GM06990 (cell line): ENCODE results near the gene NTHL1.

Experiments
- DNase-seq: peaks from one replicate; pipeline ENCODE4 v3.0.0-alpha.2; 2011; ENCODE audit not compliant: insufficient read length; ENCODE audit errors: extremely low read depth
- H3K27me3 ChIP-seq: replicated peaks from 2 replicates; pipeline ENCODE4 v1.6.0; 2011; ENCODE audit warnings: low read length; ENCODE audit not compliant: control insufficient read depth, insufficient read depth
- H3K36me3 ChIP-seq: 2 replicates; pipeline ENCODE4 v1.5.1; 2011; ENCODE audit warnings: low read length; ENCODE audit not compliant: control insufficient read depth, insufficient read depth
- H3K4me3 ChIP-seq: replicated peaks from 2 replicates; pipeline ENCODE4 v1.5.1; 2011; ENCODE audit warnings: low read depth, mild to moderate bottlenecking, control low read depth, low read length
- TF ChIP-seq, protein P1 (sequence below): IDR thresholded peaks from 2 replicates; pipeline ENCODE4 v1.5.1; 2011; ENCODE audit warnings: low read length, control low read depth, mild to moderate bottlenecking, inconsistent platforms; ENCODE audit not compliant: insufficient read depth, poor library complexity, severe bottlenecking

NTHL1 gene

DNA sequence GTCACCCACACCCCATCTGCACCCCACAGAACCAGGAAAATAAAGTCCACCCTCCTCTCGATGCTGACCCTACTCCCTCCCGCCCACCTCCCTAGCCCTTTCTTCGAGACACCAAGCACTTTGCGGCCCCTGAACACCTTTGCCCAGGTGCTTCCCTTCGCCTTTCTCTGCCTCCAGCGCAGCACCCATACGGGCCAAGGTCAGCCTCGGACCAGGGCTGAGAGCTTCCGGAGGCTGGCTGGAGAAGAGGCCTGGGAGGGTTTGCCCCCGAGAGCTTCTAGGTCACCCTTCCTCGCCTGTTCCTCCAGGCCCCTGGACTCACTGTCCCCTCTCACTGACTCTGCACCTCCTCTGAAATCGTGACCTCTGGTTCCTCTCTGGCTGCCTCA is 23.6 kb downstream of the NTHL1 start:
- Histone ChIP-seq H3K36me3 (no peaks in the 10 kb centered on the region), H3K4me3 (no peak overlapping the region), H3K27me3 (peaks cover 12% of the 10 kb centered on the region)
- no peak for DNase-seq
- TF ChIP-seq, protein P1, sequence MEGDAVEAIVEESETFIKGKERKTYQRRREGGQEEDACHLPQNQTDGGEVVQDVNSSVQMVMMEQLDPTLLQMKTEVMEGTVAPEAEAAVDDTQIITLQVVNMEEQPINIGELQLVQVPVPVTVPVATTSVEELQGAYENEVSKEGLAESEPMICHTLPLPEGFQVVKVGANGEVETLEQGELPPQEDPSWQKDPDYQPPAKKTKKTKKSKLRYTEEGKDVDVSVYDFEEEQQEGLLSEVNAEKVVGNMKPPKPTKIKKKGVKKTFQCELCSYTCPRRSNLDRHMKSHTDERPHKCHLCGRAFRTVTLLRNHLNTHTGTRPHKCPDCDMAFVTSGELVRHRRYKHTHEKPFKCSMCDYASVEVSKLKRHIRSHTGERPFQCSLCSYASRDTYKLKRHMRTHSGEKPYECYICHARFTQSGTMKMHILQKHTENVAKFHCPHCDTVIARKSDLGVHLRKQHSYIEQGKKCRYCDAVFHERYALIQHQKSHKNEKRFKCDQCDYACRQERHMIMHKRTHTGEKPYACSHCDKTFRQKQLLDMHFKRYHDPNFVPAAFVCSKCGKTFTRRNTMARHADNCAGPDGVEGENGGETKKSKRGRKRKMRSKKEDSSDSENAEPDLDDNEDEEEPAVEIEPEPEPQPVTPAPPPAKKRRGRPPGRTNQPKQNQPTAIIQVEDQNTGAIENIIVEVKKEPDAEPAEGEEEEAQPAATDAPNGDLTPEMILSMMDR: no peak

DNA sequence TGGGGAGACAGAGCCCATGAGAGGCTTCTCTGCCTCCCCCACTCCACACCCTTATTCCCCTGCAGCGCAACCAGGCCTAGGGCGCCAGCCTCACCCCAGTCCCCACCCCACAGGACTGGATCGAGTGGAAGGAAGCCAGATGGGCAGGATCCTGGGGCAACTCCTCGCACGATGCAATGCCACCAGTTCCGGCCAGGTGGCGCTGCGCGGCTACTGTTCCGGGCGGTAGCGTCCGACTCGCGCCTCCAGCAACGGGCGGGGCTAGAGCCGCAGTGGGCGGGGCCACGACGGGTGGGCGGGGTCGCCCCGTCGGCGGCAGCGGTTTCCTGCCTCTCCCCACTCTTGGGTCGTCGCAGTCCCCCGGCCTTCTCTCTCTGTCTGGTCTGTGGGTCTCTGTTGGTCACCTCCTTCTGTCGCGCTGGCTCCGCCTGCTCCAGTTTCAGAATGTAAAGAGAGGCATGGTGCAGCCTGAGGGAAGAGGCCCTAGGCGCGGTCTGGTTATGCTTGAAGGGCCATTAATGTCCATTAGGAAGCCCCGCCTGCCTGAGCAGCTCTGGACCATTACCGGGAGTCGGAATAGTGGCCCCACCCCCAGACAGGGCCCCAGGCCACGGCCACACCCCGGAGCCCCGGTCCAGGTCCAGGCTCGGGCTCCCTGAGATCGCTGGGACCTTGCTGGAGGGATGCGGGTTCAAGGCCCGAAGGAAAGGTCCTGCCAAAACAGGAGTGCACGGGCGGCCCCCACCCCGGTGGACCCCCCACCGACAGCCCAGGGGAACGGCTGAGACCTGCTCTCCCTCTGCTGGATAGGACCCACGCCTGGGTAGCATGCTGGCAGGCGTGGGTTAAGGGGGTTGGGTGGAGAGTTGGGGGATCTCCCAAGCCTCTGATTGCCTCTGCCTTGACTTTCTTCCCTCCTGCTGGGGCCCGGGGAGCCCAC is 24.3 kb downstream of the NTHL1 start:
- DNase-seq: peak; percentile 90
- Histone ChIP-seq H3K36me3 (no peaks in the 10 kb centered on the region), H3K27me3 (peaks cover 10% of the 10 kb centered on the region), H3K4me3 (no peak overlapping the region; the same call in 1 of the 2 replicates)
- TF ChIP-seq, protein P1: peak; percentile 88

GRCh38 chr16:2022723-2023091 is 24.9 kb downstream of the NTHL1 start:
- no peak overlapping the region for H3K4me3 ChIP-seq
- no peaks in the 10 kb centered on the region for H3K36me3 ChIP-seq
- TF ChIP-seq, protein P1: no peak
- DNase-seq: no peak
- H3K27me3 ChIP-seq: peaks cover 7% of the 10 kb centered on the region

GRCh38 chr16:2019921-2020831 is 27.5 kb downstream of the NTHL1 start:
- no peaks in the 10 kb centered on the region for H3K27me3 ChIP-seq
- no peak for DNase-seq
- H3K4me3 ChIP-seq: no peak overlapping the region
- H3K36me3 ChIP-seq: no peaks in the 10 kb centered on the region
- TF ChIP-seq, protein P1: no peak

- no peaks in the 10 kb centered on the region for H3K36me3 ChIP-seq
- no peak within 1 kb of the TSS for H3K4me3 ChIP-seq
- DNase-seq: no peak
- TF ChIP-seq, protein P1: no peak
- H3K27me3 ChIP-seq: no peaks in the 10 kb centered on the region
Measured at GRCh38 chr16:2019518-2019920, 28.1 kb downstream of the NTHL1 start, which contains the start of gene NPW. NPW (plus strand) TSS chr16:2019785.
